ENCODE results near the gene CYFIP1.

Gene CYFIP1

DNA sequence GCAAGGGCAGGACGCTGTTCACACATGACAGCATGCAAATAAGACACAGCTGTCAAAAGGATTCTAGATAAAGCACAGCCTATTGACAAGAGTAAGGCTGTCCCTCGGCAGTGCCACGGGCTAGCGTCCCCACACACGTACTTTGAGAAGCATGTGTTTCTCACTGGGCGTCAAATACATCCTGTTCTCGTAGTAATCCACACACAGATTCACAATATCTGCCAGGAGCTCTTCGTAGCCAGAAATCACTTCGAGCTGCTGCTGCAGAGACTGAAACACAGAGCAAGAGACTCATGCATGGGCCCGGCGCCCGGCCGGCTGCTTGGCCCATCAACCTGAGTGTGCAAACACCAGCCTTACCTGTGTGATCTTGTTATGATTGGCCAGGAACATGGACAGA is 41.1 kb downstream of the CYFIP1 start:
- H3K9me3 ChIP-seq (ENCODE audit: control insufficient read depth, insufficient read depth, low read length), result no peaks in the 10 kb centered on the region
- no peak overlapping the region for H3K27ac ChIP-seq (ENCODE audit: low read length)
- H3K4me1 ChIP-seq (ENCODE audit: control insufficient read depth, insufficient read depth, low read length), result no peaks in the 10 kb centered on the region
- no peak for DNase-seq (ENCODE audit: low read depth, low spot score)
- H3K27me3 ChIP-seq (ENCODE audit: control insufficient read depth, insufficient read depth, low read length), result no peaks in the 10 kb centered on the region
- no peaks in the 10 kb centered on the region; the same call in 1 of the 2 replicates for H3K36me3 ChIP-seq (ENCODE audit: control insufficient read depth, insufficient read depth, low read length)
- H3K4me3 ChIP-seq (ENCODE audit: low read length), result no peak overlapping the region
- no CpG with 5 or more reads among the region's 13 CpGs for WGBS (ENCODE audit: insufficient coverage, insufficient read length)

DNA sequence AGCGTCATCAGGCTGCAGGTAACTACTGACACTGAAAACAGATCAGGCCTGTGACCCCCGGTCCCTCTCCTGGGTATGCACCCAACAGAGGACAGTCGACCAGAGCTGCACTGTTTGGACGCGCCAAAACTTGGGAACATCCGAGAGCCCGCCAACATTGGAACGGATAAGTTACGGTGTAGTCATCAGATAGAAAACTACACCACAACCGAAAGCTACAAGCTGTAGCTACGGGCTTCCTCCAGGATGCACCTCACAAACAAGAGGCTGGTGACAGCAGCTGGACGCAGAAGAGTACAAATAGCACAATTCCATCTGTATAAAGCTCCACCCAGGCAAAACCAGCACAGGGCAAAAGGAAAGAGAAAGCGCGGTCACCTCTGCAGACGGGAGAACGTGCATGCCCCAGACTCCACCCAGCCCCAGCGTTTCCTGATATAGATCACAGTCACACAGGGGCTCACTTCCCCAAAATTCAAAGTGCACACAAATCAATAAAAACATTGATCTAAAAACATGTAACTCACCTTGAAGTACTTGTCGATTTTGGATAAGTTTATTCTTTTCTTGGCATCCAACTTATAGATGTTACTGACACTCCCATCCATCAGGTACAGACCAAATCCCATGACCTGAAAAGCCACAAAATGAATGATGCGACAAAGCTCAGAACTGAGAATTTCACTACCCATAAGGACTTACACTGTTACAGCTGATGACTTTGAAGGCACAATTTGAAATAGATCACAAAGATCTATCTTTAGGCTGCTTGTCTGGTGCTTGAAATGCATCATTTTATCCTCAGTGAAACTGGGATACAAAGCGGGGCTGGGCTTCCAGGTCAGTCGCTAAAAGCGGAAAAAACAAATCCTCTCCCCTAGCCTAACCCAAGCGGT is 43.3 kb downstream of the CYFIP1 start:
- WGBS (ENCODE audit: insufficient coverage, insufficient read length), result no CpG with 5 or more reads among the region's 23 CpGs
- no peak overlapping the region for H3K27ac ChIP-seq (ENCODE audit: low read length)
- peaks cover 2% of the 10 kb centered on the region; the same call in 1 of the 2 replicates for H3K36me3 ChIP-seq (ENCODE audit: control insufficient read depth, insufficient read depth, low read length)
- H3K27me3 ChIP-seq (ENCODE audit: control insufficient read depth, insufficient read depth, low read length), result no peaks in the 10 kb centered on the region
- H3K4me3 ChIP-seq (ENCODE audit: low read length), result no peak overlapping the region
- H3K4me1 ChIP-seq (ENCODE audit: control insufficient read depth, insufficient read depth, low read length), result no peaks in the 10 kb centered on the region
- no peak for DNase-seq (ENCODE audit: low read depth, low spot score)
- H3K9me3 ChIP-seq (ENCODE audit: control insufficient read depth, insufficient read depth, low read length), result no peaks in the 10 kb centered on the region

DNA sequence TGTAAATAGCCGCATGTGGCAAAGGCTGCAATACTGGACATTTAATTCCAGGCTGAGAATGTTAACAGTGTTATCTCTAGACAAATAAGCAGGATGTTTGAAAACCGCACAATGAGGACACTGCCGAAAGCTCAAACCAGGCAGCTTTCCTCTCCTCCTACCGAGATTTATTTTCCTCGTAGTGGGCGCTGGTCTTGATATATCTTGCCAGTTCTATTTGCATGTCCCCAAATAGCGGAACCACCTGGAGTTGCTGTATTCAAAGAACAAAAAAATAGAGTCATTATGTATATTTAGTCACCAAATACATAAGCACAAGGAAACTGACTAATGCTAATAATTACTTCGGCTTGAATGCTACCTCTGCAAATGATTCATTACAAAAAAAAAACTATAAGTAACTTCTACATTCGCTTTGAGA is 46.5 kb downstream of the CYFIP1 start:
- 0 out of 2 replicates have a peak, but pooled peaks cover 2% of the 10 kb centered on the region for H3K36me3 ChIP-seq (ENCODE audit: control insufficient read depth, insufficient read depth, low read length)
- no peaks in the 10 kb centered on the region for H3K9me3 ChIP-seq (ENCODE audit: control insufficient read depth, insufficient read depth, low read length)
- no peak overlapping the region for H3K4me3 ChIP-seq (ENCODE audit: low read length)
- WGBS (ENCODE audit: insufficient coverage, insufficient read length), result 100% methylated on average over 1 of the region's 9 CpGs
- no peak overlapping the region for H3K27ac ChIP-seq (ENCODE audit: low read length)
- H3K27me3 ChIP-seq (ENCODE audit: control insufficient read depth, insufficient read depth, low read length), result no peaks in the 10 kb centered on the region
- DNase-seq (ENCODE audit: low read depth, low spot score), result no peak
- no peaks in the 10 kb centered on the region for H3K4me1 ChIP-seq (ENCODE audit: control insufficient read depth, insufficient read depth, low read length)

DNA sequence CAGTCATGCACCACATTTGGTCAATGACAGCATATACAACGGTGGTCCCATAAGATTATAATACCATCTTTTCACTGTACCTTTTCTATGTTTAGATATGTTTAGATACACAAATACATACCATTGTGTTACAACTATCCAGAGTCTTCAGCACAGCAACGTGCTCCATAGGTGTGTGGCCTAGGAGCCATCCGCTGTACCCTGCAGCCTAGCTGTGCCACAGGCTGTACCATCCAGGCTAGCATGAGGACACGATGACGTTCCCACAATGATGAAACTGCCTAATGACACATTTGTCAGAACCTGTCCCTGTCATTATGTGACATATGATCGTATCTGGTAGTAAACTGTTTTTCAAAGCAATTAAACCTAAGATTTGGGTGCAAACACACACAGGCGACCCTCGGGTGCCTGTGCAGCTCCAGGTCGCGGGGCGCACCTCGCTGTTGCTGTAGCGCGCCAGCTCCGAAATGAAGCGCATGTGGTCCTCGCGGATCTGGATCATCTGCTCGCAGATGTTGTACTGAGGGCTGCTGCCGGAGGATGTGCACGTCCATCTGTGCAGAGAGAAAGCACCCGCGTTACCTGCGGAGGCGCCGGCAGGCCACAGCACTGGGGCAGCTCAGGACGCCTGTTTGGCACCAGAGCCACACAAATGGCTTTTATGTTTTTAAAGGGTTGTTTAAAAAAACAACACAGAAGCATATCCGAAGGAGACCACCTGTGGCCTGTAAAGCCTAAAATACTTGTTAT is 48.2 kb downstream of the CYFIP1 start:
- no peaks in the 10 kb centered on the region for H3K27me3 ChIP-seq (ENCODE audit: control insufficient read depth, insufficient read depth, low read length)
- H3K36me3 ChIP-seq (ENCODE audit: control insufficient read depth, insufficient read depth, low read length), result 0 out of 2 replicates have a peak, but pooled peaks cover 2% of the 10 kb centered on the region
- no peaks in the 10 kb centered on the region for H3K4me1 ChIP-seq (ENCODE audit: control insufficient read depth, insufficient read depth, low read length)
- WGBS (ENCODE audit: insufficient coverage, insufficient read length), result no CpG with 5 or more reads among the region's 28 CpGs
- H3K4me3 ChIP-seq (ENCODE audit: low read length), result no peak overlapping the region
- DNase-seq (ENCODE audit: low read depth, low spot score), result no peak
- no peaks in the 10 kb centered on the region for H3K9me3 ChIP-seq (ENCODE audit: control insufficient read depth, insufficient read depth, low read length)
- H3K27ac ChIP-seq (ENCODE audit: low read length), result no peak overlapping the region

DNA sequence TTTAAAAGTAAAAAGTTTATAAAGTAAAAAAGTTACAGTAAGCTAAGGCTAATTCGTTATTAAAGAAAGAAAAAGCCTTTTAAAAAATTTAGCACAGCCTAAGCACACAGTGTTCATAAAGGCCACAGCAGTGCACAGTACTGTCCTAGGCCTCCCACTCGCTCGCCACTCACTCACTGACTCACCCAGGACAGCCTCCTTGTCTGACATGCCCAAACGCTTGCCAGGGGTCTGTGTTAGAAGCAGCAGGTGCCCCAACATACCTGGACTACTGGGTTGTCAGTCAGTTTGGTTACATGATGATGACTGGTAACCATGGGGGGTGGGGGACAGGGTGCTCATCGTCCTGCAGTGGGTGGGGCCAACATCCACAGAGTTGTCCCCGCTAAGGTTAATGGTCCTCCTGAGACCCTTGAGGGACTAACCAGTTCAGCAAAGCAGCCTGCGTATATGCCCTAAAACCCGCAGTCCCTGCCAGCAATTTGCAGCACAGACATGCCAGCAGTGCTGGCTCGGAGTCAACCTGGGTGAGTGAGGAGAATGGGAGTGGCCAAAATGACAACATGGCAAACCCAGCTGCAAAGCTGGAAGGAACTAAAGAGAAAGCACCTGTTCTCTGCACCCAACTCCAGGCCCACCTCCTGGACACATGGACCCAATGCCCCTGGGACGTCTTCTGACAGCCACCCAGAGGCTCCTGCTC is 49.2 kb downstream of the CYFIP1 start:
- no peak for DNase-seq (ENCODE audit: low read depth, low spot score)
- Histone ChIP-seq H3K4me1 (ENCODE audit: control insufficient read depth, insufficient read depth, low read length) (no peaks in the 10 kb centered on the region), H3K36me3 (ENCODE audit: control insufficient read depth, insufficient read depth, low read length) (0 out of 2 replicates have a peak, but pooled peaks cover 2% of the 10 kb centered on the region), H3K27me3 (ENCODE audit: control insufficient read depth, insufficient read depth, low read length) (no peaks in the 10 kb centered on the region), H3K27ac (ENCODE audit: low read length) (no peak overlapping the region), H3K9me3 (ENCODE audit: control insufficient read depth, insufficient read depth, low read length) (no peaks in the 10 kb centered on the region), H3K4me3 (ENCODE audit: low read length) (no peak overlapping the region)
- no CpG with 5 or more reads among the region's 10 CpGs for WGBS (ENCODE audit: insufficient coverage, insufficient read length)

DNA sequence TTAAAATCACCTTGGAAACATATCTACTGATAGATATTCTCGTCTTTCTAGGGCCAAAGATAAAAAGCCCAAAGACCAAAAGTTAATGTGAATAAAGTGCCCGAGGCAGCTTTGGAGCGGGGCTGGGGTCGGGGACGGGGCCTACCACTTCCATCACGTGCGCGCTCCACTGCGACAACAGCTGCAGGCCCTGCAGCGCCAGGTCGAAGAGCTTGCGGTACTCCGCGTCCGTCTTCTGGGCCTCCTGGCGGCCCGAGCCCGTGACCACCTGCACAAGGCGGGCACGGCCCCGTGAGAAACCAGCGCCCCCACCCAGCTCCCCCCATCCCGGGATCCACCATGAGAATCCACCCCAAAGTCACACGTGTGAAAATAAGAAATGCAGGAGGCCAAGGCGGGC is 52.4 kb downstream of the CYFIP1 start:
- WGBS (ENCODE audit: insufficient coverage, insufficient read length), result no CpG with 5 or more reads among the region's 25 CpGs
- Histone ChIP-seq H3K4me1 (ENCODE audit: control insufficient read depth, insufficient read depth, low read length) (no peaks in the 10 kb centered on the region), H3K9me3 (ENCODE audit: control insufficient read depth, insufficient read depth, low read length) (no peaks in the 10 kb centered on the region), H3K27me3 (ENCODE audit: control insufficient read depth, insufficient read depth, low read length) (no peaks in the 10 kb centered on the region), H3K36me3 (ENCODE audit: control insufficient read depth, insufficient read depth, low read length) (0 out of 2 replicates have a peak, but pooled peaks cover 2% of the 10 kb centered on the region), H3K4me3 (ENCODE audit: low read length) (no peak overlapping the region), H3K27ac (ENCODE audit: low read length) (no peak overlapping the region)
- DNase-seq (ENCODE audit: low read depth, low spot score), result no peak

DNA sequence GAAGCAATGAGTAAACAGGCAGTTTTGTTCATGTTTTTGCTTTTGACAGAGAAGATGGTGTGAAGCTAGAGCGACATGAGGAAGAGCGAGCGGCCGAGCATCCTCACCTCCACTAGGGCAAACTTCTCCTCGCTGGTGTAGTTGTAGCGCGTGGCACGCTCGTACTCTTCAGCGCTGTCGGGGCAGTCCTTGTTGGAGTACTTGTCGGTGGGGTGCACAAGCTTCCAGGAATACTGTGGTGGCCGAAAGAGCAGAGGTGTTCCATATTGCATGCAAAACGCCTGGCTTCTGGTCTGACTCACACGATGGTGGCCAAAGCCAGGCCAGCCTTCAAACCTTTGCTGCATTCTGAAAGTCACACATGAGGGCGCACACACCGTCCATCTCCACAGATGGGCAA is 54.3 kb downstream of the CYFIP1 start:
- no peak overlapping the region for H3K27ac ChIP-seq (ENCODE audit: low read length)
- no CpG with 5 or more reads among the region's 17 CpGs for WGBS (ENCODE audit: insufficient coverage, insufficient read length)
- DNase-seq (ENCODE audit: low read depth, low spot score), result no peak
- H3K36me3 ChIP-seq (ENCODE audit: control insufficient read depth, insufficient read depth, low read length), result no peaks in the 10 kb centered on the region
- no peaks in the 10 kb centered on the region for H3K27me3 ChIP-seq (ENCODE audit: control insufficient read depth, insufficient read depth, low read length)
- no peaks in the 10 kb centered on the region for H3K4me1 ChIP-seq (ENCODE audit: control insufficient read depth, insufficient read depth, low read length)
- no peak overlapping the region for H3K4me3 ChIP-seq (ENCODE audit: low read length)
- no peaks in the 10 kb centered on the region for H3K9me3 ChIP-seq (ENCODE audit: control insufficient read depth, insufficient read depth, low read length)

DNA sequence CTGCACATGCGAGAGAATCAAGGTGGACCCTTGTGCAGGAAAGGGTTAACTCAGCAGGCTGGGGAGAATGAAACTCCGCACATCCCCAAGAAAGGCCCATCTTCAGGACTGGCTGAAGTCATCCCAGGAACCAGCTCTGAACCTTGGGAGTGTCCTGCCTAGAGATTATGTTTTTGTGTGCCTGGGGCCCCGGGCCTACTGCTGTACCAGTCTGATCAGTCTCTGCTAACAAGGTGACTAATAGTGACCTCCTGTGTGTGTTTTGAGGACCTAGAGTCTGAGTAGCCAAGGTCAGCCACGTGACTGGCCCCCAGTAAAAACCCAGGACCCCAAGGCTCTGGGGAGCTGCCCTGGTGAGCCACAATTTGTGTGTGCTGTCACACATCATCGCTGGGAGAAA is 58.2 kb downstream of the CYFIP1 start:
- no CpG with 5 or more reads among the region's 5 CpGs for WGBS (ENCODE audit: insufficient coverage, insufficient read length)
- Histone ChIP-seq H3K27me3 (ENCODE audit: control insufficient read depth, insufficient read depth, low read length) (no peaks in the 10 kb centered on the region), H3K36me3 (ENCODE audit: control insufficient read depth, insufficient read depth, low read length) (no peaks in the 10 kb centered on the region; the same call in 1 of the 2 replicates), H3K4me1 (ENCODE audit: control insufficient read depth, insufficient read depth, low read length) (no peaks in the 10 kb centered on the region), H3K27ac (ENCODE audit: low read length) (no peak overlapping the region), H3K4me3 (ENCODE audit: low read length) (no peak overlapping the region), H3K9me3 (ENCODE audit: control insufficient read depth, insufficient read depth, low read length) (no peaks in the 10 kb centered on the region)
- no peak for DNase-seq (ENCODE audit: low read depth, low spot score)

DNA sequence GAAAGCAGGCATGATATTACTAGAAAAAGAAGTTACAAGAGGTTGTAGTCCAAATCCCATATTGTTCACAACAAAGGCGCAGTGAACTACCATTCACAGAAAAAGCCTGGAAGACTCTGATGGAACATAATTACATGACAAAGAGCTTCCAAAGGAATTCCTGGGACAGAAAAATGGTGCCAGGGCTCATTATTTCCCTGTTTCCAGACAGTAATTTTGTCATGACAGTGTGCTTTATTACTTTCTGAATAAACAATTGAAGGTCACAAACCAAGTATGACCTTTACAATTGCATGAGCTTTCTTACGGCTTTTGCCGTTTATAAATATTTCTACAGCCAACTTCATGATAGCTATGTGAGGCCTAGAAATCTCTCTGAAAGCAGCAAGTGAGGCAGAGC is 61.0 kb downstream of the CYFIP1 start:
- Histone ChIP-seq H3K27me3 (ENCODE audit: control insufficient read depth, insufficient read depth, low read length) (no peaks in the 10 kb centered on the region), H3K9me3 (ENCODE audit: control insufficient read depth, insufficient read depth, low read length) (no peaks in the 10 kb centered on the region), H3K4me1 (ENCODE audit: control insufficient read depth, insufficient read depth, low read length) (no peaks in the 10 kb centered on the region), H3K4me3 (ENCODE audit: low read length) (no peak overlapping the region), H3K36me3 (ENCODE audit: control insufficient read depth, insufficient read depth, low read length) (peaks cover 2% of the 10 kb centered on the region; the same call in 1 of the 2 replicates), H3K27ac (ENCODE audit: low read length) (no peak overlapping the region)
- WGBS (ENCODE audit: insufficient coverage, insufficient read length), result no CpG with 5 or more reads among the region's 3 CpGs
- no peak for DNase-seq (ENCODE audit: low read depth, low spot score)

DNA sequence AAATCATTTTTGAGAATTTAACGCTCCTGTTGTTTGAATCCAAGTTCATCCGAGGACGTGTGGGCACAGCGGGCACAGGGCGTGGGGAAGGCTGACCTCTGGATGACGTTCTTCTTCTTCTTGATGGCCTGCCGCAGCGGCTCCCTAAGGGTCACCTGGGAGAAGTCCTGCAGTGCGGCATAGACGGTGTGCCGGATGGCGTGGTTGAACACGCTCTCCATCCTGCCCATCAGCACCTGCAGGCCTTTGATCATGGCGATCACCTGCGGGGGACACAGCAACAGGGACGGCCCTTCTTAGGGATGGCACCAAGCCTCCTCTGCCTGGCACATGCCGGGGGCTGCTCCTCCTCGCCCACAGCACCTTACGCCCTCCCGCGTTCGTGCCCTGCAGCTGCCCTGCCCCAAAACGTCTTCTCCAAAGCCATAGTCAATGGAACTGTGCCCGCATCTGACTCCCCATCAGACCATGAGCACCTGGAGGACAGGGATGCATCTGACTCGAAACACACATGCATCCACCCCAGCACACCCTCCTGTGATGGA is 61.5 kb downstream of the CYFIP1 start:
- Histone ChIP-seq H3K4me1 (ENCODE audit: control insufficient read depth, insufficient read depth, low read length) (no peaks in the 10 kb centered on the region), H3K9me3 (ENCODE audit: control insufficient read depth, insufficient read depth, low read length) (no peaks in the 10 kb centered on the region), H3K27ac (ENCODE audit: low read length) (no peak overlapping the region), H3K36me3 (ENCODE audit: control insufficient read depth, insufficient read depth, low read length) (peaks cover 2% of the 10 kb centered on the region; the same call in 1 of the 2 replicates), H3K27me3 (ENCODE audit: control insufficient read depth, insufficient read depth, low read length) (no peaks in the 10 kb centered on the region), H3K4me3 (ENCODE audit: low read length) (no peak overlapping the region)
- WGBS (ENCODE audit: insufficient coverage, insufficient read length), result no CpG with 5 or more reads among the region's 25 CpGs
- DNase-seq (ENCODE audit: low read depth, low spot score), result no peak
